ENCODE measurements around the gene TOE1.
A peak's percentile ranks its signal among the peaks of the same experiment; 100 is the strongest.
"Not testable (repeated sequence)": the region's sequence is repeated elsewhere in the genome, so short reads cannot be mapped to it uniquely, and the experiment has no call there.

TOE1 gene

DNA sequence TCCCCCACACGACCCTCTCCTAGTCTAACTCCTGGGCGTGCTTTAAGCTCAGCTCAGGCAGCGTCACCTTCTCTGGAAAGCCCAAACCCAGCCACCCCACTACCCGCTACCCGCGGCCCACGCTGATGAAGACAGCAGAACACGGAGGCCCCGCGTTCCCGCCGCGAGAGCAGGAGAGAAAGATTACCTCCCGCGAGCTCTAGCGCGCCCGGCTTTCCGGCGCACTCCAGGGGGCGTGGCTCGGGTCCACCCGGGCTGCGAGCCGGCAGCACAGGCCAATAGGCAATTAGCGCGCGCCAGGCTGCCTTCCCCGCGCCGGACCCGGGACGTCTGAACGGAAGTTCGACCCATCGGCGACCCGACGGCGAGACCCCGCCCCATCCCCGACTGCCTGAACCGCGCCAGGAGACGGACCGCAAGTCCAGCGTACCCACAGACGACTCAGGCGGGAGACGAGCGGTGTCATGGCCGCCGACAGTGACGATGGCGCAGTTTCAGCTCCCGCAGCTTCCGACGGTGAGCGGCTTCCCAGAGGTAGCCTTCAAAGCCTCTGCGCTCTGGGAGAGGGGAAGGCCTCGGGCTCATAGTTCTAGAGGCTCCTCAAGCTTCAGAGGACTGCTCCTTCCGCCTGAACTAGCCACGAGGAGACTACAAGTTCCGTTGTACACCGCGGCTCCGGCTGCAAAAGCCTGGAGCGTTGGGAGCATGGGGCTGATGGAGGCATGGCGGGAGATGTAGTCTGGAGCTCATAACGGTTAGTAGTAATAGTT lies at the start of gene TOE1, which contains the start of gene MUTYH:
Gene TOE1, plus strand, starts transcription at position 382 of the 770 bp plus-strand sequence. Its CDS starts 83 bp downstream, at position 465.
Gene MUTYH, minus strand, starts transcription at position 652 of the 770 bp plus-strand sequence. CDS start 5,935 bp downstream, outside the sequence.
- peak; percentile 90 for DNase-seq

DNA sequence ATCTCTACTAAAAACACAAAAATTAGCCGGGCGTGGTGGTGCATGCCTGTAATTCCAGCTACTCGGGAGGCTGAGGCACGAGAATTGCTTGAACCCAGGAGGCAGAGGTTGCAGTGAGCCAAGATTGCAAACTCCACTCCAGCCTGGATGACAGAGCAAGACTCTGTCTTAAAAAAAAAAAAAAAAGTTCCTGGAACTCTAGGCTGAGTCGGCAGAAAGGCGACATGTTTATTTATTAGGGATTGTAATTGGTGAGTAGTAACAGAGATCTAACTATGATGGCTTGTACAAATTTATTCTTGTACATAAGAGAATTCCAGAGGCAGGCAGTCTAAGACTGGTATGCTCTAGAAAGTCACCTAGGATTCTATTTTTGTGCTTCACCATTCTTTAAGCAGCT lies 49.0 kb upstream of the TOE1 start:
- DNase-seq: not testable (repeated sequence)

DNA sequence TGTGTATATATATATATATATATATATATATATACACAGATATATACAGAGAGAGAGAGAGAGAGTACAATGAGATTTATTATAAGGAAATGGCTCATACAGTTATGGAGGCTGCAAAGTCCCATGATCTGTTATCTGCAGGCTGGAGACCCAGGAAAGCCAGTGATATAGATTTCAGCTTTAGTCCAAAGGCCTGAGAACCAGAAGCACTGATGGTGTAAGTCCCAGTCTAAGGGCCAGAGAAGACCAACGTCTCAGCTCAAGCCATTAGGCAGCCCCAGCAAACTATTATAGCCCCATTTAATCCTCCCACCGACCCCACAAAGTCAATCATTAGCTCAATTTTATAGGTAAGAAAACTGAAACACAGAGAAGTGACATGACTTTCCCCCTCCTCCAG lies 48.3 kb upstream of the TOE1 start:
- DNase-seq: no peak

DNA sequence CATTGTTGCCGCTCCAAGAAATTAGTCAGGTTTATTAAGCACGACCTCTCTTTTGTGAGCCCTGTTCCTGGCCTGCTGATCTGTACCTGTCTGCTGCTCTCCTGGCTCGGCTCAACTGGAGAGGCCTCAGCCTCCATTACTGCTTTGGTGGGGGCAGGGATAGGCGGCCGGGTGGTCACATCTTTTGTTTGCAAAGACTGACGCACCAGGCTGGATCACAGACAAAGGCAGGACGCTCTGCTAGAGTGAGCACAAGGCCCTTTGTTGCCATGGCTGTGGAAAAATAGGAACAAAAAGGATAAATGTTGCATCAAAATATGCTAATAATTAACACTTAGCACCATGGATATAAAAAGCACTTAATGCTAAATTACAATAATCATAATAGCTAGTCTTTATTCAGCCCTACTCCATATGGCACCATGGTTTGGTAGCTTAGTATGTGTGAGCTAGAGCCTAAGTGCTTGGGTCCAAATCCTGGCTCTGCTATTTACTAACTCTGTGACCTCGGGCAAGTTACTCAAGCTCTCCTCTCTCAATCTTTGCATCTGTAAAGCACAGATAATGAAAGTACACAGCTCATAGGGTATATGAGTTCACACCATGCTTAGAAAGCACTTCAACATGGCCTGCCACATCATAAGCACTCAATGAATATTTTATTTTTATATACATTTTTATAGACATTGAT lies 42.2 kb upstream of the TOE1 start:
- no peak for DNase-seq

DNA sequence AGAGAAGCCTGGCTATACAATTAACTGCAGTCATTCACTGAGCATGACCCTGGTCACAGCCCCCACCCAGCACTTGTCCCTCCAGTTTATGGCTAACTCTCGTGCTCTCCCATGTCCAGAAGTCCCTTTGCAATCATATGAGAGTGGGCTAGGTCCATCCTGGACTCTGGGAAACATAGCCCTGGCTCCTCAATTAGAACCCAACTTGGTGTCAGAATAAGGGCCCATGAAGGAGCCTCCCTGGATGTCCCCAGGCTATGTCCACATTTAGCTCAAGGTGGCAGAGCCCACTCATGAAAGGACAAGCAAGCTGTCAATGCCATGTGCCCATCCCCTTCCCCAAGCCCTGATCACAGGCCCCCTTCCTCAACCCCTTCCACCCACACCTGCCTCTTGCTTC lies 40.7 kb upstream of the TOE1 start:
- no peak for DNase-seq

DNA sequence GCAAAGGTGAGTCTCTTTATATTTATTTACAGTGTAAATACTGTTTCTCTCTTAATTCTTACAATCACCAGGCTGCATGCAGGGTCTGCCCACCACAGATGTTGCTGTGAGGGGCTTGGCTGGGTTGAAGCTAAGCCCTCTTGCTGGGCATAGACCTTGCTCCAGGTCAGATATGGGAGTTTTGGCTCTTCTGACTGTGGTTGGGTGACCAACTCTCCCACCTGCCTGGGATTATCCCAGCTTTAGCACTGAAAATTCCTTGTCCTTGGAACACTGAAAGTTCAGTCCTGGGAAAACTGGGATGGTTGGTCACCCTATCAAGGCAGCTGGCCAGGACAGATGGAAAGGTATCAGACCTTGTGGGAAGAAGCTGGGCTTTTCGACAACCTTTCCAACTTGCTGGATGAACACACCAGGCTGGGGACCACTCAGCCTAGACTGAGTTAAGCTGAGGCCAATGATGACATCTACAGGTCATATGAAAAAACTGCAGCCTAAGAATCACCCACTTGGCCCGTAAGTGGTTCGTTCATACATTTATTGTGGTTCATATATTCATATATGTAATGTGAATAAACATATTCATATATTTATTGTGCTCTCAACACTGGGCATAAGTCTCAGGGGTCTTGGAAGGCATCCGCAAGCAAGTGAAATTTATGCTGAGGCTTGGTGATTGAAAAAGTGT lies 39.8 kb upstream of the TOE1 start:
- DNase-seq: peak; percentile 77

DNA sequence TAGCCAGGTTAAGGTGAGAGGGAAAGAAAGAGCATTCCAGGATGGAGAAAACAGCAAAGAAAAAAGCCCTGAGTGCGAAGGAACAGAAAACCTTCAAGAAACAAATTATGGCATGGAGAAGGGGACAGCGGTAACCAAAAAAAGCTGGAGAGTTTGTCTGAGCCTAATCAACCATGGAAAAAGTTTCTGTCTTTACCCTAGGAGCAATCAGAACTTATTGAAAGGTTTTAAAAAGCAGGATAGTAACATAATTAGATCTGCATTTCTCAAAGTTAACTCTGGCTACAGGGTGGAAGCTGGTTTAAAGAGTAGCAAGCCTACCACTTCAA lies 39.3 kb upstream of the TOE1 start:
- no peak for DNase-seq

DNA sequence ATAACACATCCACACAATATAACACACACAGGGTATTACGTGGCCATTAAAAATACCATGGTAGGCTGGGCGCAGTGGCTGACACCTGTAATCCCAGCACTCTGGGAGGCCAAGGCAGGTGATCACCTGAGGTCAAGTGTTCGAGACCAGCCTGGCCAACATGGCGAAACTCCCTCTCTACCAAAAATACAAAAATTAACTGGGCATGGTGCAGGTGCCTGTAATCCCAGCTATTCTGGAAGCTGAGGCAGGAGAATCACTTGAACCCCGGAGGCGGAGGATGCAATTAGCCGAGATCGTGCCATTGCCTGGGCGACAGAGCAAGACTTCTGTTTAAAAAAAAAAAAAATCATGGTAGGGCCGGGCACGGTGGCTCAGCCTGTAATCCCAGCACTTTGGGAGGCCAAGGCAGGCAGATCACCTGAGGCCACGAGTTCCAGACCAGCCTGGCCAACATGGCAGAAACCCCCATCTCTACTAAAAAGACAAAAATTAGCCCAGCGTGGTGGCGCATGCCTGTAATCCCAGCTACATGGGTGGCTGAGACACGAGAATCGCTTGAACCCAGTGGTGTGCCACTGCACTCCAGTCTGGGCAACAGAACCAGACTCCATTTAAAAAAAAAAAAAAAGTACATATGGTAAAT lies 37.3 kb upstream of the TOE1 start:
- DNase-seq: no peak

DNA sequence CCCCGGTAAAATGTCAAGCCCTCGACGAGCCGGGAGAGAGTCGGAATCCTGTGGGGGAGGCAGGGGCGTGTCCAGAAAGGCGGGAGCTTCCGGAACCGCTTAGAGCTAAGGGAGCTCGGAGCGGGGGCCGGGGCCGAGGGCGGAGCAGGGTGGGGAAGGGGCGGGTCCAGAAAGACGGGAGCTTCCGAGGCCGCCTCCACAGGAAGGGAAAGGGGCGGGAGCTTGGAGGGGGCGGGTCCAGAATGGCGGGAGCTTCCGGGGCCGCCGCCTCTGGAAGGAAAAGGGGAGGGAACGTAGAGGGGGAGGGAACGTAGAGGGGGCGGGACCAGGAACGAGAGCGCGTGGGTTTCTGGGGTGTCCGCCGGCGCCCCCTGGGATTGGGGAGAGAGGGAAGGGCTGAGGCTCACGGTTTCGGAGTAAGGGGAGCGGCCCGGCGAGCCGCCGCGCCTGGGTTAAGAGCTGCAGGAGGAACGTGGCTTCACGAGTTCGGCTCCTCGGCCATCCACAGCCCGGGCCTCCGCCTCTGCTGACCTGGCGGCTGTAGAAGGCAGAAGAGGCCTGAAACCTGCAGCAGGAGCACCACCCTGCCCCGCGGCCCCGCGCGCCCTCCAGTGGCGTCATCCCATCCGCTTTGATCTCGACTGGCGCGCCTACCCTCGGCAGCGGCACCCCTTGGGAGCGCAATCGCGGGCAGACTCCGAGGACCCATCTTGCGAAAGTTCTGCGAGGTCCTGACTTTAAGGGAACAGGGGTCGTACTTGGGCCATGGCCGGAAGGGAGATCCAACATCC lies 36.3 kb upstream of the TOE1 start:
- peak; percentile 98 for DNase-seq

DNA sequence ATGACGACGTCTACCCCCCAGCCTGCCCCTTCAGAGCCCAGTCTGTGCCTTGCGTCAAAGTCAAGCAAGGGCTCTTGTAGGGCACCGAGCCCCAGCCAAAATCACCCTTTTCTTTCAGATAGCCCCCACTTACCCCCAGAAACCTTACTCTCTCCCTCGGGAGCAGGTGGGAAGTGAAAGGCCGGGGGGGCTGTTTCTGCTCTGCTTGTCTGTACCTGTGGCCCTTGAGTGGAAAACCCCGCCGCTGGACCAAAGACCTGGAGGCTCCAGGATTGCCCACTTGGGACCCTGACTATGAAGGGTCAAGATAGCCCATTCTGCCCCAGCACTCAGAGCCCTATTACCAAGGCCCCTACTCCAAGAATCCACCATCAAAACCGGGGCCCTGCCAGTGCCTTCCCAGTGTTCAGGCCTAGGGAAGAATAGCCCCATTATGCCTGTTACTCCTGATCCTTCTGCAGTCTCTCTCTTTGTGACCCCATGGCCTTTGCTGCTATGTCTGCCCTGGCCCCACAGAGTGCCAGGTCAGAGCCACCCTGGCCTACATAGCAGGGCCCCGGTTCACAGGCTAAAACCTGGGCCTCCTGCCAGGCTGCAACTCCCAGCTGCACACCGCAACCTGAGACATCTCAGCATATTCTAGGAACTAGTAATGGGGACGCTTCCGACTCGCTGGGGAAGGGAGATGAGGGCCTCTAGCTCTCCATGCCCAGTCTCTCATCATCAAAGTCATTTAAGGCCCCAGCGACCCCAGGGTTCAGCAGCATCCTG lies 35.5 kb upstream of the TOE1 start:
- DNase-seq: peak; percentile 12

DNA sequence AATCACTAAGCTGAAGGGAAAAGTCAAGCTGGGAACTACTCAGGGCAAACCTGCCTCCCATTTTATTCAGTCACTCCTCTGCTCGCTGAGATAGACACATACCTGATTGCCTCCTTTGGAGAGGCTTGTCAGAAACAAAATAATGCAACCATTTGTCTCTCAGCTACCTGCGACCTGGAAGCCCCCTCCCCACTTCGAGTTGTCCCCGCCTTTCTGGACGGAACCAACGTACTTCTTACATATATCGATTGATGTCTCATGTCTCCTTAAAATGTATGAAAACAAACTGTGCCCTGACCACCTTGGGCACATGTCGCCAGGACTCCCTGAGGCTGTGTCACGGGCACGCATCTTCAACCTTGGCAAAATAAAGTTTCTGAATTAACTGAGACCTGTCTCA lies 34.7 kb upstream of the TOE1 start:
- no peak for DNase-seq

DNA sequence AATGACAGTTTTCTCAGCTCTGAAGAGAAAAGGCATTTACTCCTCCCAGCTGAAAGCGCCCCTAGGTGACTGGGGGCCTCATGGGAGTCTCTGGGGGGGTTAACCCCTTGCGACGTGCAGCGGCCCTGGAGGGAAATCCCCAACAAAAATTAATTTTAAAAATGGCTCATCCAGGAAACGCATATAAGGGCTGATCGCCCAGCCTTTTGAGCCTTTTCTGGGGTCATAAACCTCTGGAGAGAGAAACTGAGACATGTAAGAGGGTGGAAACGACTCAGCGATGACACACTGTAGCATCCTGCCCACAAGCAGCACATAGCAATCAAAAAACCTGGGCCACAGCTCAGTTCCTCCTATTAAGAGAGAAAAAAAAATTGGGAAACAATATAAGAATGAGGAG lies 33.7 kb upstream of the TOE1 start:
- DNase-seq: no peak

DNA sequence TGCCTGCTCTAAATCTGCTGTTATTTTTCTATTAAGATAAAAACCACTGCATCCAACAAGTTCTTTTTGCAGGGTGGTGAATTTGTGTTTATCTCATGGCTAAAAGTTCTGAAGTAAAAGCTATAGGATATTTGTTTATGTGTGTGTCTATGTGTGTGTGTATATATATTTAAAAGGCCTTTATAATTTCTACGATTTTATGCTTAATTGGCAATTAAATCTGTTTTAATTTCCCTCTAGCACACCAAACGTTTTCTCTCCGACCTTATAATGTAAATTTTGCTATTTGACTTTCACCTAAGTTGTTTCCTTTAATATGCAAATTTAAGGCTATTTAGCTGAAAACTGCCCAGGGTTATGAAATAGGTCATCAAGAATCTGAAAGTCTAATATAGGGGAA lies 33.1 kb upstream of the TOE1 start:
- no peak for DNase-seq

DNA sequence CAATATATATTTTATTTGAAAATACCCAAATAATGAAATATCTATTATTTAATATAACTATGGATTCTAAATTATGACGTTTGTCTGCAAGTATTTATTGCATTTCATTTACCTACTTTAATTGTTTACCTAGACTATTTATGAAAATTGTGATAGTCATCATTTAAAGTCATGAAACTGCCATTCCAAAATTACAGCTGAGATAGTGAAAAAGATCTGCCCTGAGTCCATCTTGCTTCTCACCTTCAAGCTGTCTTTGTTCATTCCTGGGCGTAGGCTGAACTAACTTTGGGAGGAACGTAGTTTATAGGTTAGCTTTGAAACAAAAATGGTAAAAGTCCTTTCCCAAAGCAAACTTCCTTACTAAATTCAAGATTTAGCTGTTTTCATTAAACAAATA lies 25.7 kb upstream of the TOE1 start:
- no peak for DNase-seq

DNA sequence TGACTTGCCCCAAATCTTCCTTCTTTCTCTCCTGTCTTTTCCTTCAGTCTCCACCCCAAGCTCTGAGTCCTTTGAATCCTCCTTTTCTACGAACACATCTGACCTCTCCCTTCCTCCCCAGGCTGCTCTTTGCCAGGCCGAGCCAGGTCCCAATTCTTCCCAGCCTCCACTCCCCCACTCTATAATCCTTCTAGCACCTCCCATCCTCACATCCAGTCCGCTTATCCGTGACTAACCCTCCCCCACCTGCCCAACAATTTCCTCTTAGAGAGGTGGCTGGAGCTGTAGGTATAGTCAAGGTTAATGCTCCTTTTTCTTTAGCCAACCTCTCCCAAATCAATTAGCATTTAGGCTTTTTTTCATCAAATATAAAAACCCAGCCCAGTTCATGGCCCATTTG lies 22.8 kb upstream of the TOE1 start:
- DNase-seq: no peak

DNA sequence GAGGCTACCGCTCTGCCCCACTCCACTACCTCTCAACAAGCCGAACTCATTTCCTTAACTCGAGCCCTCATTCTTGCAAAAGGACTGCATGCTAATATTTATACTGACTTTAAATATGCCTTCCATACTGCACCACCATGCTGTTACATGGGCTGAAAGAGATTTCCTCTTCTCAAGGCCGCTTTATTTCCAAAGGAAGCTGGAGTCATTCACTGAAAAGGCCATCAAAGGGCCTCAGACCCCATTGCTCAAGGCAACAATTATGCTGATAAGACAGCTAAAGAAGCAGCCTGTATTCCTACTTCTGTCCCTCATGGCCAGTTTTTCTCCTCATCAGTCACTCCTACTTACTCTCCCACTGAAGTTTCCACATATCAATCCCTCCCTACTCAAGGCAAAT lies 20.2 kb upstream of the TOE1 start:
- DNase-seq: no peak

DNA sequence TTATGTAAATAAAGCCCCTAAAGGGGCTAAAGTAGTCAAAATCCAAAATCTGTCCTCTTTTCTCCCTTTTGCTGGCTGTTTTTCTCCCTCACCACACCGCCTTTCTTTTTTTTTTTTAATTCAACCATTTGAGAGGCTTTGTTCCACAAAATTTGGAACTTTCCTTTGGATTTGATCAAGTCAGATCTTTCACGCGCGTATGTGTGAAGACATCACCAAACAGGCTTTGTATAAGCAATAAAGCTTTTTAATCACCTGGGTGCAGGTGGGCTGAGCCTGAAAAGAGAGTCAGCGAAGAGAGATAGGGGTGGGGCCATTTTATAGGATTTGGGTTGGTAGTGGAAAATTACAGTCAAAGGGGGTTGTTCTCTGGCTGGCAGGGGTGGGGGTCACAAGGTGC lies 18.5 kb upstream of the TOE1 start:
- DNase-seq: no peak

DNA sequence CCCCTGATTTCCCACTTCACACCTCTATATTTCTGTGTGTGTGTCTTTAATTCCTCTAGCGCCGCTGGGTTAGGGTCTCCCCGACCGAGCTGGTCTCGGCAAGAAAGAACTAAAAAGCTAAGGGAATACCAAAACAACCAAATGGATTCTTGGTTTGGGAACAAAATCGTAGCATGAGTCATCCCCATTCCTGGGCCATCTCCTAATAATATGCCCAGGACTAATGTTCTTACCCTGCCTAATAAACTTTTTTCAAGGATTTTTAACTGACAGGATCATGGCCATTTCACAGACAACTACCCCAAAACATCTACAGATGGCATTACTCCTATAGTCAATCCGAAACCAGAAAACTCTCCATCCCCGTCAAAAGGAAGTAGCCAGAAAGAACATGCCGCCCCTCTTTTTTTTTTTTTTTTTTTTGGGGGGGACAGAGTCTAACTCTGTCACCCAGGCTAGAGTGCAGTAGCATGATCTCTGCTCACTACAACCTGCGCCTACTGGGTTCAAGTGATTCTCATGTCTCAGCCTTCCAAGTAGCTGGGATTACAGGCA lies 17.4 kb upstream of the TOE1 start:
- DNase-seq: no peak

DNA sequence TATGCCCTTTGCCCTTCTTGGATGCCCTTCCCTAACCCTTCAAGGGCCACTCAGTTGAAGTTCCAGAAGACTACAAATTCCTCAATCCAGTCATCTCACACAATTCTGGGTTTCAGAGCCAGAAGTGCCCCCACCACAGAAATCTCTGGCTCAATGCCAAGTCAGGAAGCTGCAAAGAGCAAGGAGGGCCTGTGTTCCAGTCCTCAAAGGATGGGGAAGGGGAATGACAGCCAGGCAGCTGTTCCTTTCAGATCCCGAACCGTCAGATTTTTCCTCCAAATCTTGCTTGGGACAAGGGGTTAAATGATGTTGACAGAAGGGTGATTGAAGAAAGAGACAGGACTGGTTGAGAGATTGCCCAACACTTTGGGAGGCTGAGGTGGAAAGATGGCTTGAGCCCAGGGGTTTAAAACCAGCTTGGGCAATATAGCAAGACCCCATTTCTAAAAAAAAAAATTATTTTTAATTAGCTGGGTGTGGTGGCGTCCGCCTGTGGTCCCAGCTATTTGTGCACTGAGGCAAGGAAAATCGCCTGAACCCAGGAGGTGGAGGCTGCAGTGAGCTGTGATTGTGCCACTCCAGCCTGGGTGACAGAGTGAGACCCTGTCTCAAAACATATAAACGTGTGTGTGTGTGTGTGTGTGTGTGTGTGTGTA lies 14.0 kb upstream of the TOE1 start:
- no peak for DNase-seq

DNA sequence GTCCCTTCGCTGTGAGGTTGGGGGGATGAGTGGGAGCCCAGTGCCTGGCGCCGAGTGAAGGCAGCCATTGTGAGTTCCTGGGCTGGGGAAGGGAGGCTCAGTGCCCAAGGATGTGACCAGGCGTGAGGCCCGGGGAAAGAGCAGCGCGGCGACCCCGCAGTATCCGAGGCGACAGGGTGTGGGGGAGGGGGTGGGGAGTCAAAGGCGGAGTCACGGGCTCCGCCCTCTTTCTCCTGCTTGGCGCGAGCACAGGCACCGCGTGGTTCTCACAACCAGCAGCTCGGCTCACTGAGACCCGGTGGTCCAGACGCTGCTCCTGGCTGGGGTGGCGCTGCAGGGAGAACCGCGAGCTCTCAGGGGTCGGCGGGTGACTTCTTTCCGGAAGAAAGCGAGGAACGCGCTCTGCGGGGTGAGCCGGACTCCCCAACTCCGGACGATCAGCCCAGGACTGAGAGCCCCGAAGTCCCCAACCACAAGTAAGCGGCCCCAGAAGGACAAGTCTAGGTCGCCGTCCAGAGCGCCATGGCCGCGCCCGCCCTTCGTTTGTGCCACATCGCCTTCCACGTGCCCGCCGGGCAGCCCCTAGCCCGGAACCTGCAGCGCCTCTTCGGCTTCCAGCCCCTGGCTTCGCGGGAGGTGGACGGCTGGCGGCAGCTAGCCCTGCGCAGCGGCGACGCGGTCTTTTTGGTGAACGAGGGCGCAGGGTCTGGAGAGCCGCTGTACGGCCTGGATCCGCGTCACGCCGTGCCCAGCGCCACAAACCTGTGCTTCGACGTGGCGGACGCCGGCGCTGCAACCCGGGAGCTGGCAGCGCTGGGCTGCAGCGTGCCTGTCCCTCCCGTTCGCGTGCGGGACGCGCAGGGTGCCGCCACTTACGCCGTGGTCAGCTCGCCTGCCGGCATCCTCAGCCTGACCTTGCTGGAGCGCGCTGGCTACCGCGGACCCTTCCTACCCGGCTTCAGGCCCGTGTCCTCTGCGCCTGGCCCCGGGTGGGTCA lies 13.0 kb upstream of the TOE1 start, which contains the start of gene HPDL:
Gene HPDL, plus strand, starts transcription at position 269 of the 997 bp plus-strand sequence. Its CDS starts 254 bp downstream, at position 523.
- no peak for DNase-seq
